Myocyte (in vitro differentiated cells): ENCODE data around the gene PDCL2. TPM values are rescaled to one million over a fixed set of nuclear protein-coding genes. Genes with fewer than 3 reads are reported as not detected.
"Not testable (repeated sequence)": the region's sequence is repeated elsewhere in the genome, so short reads cannot be mapped to it uniquely, and the experiment has no call there.

ENCODE experiments used
- DNase-seq: peaks from one replicate; pipeline ENCODE4 v3.0.0-alpha.2; 2012; ENCODE audit warnings: low read depth
- polyA plus RNA-seq: library from polyadenylated mRNA; unstranded; fragments of >200 nt; gene quantifications from one replicate; pipeline ENCODE4 v1.2.1, GENCODE V29; 2012; ENCODE audit warnings: missing spikeins
- total RNA-seq: library from RNA; depleted of rRNA; stranded (reverse); fragments of >200 nt; gene quantifications from 2 replicates; pipeline ENCODE4 v1.2.3, GENCODE V29; 2014

PDCL2 gene
- not detected in 2 replicates for total RNA-seq
- not detected for polyA plus RNA-seq

GRCh38 chr4:55592014-55592413 lies at the start of gene PDCL2:
Gene PDCL2 (minus strand): TSS chr4:55592245. CDS start chr4:55592109, 136 bp downstream.
- DNase-seq = no peak

GRCh38 chr4:55637272-55637820 lies 45.3 kb upstream of the PDCL2 start:
- DNase-seq = no peak

- no peak for DNase-seq
Observed at GRCh38 chr4:55636656-55636999, 44.6 kb upstream of the PDCL2 start.

- DNase-seq = peak; percentile 34
Observed at GRCh38 chr4:55635741-55636655, 44.0 kb upstream of the PDCL2 start, which contains the start of gene NMU. Gene NMU (minus strand): TSS chr4:55636298. CDS start chr4:55636192, 106 bp downstream.

- no peak for DNase-seq
Observed at GRCh38 chr4:55635282-55635681, 43.2 kb upstream of the PDCL2 start.

GRCh38 chr4:55634417-55635128 lies 42.5 kb upstream of the PDCL2 start:
- no peak for DNase-seq

- no peak for DNase-seq
Observed at GRCh38 chr4:55633903-55634302, 41.9 kb upstream of the PDCL2 start.

DNA sequence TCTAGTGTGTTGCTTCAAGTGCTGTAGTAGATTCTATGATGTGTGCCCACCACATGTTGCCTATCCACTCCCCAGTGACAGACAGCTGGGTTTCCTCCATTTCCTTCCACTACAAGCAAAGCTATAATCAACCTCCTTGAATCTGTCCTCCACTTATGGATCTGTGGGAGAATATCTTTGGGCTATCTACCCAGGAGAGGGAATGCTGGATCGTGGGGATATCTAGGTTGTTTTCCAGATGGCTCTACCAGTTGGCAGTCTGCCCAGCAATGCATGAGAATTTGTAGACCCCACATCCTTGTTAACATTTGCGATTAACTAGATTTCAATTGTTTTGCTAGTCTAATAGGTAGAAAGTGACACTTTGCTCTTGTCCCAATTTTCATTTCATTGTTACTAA lies 33.8 kb upstream of the PDCL2 start:
- DNase-seq = no peak

DNA sequence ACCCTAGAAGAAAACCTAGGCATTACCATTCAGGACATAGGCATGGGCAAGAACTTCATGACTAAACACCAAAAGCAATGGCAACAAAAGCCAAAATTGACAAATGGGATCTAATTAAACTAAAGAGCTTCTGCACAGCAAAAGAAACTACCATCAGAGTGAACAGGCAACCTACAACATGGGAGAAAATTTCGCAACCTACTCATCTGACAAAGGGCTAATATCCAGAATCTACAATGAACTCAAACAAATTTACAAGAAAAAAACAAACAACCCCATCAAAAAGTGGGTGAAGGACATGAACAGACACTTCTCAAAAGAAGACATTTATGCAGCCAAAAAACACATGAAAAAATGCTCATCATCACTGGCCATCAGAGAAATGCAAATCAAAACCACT lies 32.0 kb upstream of the PDCL2 start:
- not testable (repeated sequence) for DNase-seq

DNA sequence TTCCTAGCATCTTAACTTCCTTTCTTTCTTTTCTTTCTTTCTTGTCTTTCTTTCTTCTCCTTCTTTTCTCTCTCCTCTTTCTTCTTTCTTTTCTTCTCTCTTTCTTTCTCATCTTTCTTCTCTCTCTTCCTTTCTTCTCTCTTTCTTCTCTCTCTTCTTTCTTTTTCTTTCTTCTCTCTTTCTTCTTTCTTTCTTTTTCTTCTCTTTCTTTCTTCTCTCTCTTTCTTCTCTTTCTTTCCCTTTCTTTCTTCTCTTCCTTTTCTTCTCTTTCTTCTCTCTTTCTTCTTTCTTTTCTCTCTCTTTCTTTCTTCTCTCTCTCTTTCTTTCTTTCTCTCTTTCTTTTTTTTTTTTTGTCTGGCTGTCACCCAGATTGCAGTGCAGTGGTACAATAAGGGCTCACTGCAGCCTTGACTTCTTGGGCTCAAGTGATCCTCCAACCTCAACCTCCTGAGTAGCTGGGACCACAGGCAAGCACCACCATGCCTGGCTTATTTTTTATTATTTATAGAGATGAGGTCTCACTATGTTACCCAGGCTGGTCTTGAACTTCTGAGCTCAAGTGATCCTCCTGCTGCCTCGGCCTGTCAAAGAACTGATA lies 26.6 kb upstream of the PDCL2 start:
- no peak for DNase-seq

- no peak for DNase-seq
Observed at GRCh38 chr4:55617587-55618197, 25.6 kb upstream of the PDCL2 start.

DNA sequence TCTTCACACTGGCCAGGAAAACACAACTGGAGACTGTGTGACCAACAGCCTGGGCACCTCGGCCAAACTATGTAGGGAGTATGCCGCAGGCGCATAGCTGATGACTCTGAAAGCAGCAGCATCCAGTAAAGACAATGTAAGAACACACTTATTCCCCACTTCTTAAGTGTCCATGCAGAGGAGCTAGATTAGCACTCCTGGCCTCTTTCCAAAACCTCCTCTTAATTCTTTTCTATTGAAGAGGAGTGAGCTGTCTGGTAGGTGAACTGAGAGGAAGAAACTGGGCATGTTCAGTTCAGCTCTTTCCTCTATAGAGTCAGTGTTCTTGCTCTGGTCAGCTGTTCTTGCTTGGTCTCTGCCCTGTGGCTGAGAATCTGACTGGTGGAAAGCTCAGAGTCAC lies 23.0 kb upstream of the PDCL2 start:
- DNase-seq = peak; percentile 56

DNA sequence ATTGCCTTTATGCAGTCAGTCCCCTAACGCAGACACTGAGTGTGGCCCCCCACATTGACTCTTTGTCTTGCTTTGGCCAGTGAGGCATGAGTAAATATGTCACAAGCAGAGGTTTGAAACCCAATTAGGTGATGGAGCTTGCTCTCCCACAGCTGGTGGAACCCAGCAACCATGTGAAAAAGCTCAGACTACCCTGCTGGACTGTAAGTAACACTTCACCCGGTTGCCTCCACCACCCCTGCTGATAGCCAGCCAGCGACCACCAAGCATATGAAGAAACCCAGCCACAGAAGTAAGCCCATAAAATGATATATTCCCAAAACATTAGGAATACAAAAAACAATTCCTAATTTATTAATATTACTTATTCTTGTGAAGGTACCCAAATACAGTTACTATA lies 21.6 kb upstream of the PDCL2 start:
- no peak for DNase-seq

- no peak for DNase-seq
Observed at GRCh38 chr4:55612341-55612740, 20.3 kb upstream of the PDCL2 start.

DNA sequence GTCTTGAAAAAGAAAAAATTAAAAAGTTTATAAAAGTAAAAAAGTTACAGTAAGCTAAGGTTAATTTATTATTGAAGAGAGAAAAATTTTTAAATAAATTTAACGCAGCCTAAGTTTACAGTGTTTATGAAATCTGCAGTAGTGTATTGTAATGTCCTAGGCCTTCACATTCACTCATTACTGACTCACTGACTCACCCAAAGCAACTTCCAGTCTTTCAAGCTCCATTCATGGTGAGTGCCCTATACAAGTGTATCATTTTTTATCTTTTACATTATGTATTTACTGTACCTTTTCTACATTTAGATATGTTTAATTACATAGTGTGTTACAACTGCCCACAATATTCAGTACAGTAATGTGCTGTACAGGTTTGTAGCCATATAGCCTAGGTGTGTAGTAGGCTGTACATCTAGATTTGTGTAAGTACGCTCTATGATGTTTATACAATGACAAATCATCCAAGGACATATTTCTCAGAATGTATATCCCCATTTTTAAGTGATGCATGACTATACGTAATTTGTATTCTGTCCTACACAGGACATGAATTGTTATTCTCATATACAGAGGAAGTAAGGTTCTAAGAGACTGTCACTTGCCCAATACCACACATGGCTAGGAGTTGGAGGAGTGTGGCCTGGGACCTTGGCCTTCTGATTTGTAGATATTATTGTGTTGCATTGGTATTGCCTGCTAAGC lies 19.5 kb upstream of the PDCL2 start:
- DNase-seq = no peak

DNA sequence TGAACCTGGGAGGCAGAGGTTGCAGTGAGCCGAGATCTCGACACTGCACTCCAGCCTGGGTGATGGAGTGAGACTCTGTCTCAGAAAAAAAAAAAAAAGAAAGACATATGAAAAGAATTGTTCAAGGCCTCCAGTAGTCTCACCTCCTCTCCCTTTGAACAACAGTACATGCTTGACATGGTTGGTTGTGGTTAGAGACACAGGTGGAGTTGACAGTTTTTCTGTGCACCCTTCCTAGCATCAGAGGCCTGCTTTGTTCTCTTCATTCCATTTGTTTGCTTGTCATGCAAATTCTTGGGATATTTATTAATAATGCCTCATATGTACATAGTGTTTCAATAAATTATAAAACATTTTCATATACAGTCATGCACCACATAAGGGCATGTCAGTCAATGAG lies 18.3 kb upstream of the PDCL2 start:
- DNase-seq = peak; percentile 32

DNA sequence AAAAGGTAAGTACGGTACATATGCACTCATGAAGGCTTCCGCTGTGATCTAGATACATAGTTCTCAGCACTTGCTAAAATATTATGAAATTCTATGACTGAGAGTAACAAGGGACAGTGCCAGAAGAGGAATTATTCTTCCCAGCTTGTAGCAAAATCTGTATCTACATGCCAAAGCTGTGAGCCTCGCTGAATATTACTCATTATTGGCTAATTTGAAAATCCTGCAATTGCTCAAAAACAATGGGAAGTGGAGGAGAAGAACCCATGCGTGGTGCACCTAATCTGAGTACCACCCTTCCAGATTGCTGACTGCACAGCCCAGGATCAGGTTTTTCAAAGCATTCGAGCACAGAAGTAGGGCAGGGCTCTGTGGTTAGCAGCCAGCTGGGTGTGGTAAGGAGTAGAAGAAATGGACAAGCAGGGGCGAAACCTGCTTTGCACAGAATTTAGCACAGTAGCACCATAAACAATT lies 17.4 kb upstream of the PDCL2 start:
- peak; percentile 63 for DNase-seq

GRCh38 chr4:55608591-55608990 lies 16.5 kb upstream of the PDCL2 start:
- peak; percentile 14 for DNase-seq

DNA sequence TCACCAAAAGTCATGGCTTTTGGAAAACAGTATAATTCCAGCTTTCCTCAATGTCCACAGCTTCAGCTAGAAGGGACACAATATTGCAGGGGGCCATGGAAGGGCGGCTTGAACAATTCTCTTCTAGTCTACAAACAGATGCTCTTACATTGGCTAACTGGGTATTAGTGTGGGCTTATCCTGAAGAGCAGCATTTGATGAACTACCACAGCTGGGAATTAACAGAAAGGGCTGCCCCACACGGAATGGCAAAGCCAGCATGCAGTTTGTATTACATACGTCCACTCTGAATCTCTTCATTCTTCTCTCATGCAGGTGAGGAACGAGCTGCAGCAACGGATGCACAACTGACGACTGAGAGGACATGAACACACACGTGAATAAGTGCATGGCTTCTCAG lies 13.0 kb upstream of the PDCL2 start:
- peak; percentile 64 for DNase-seq

- DNase-seq = no peak
Observed at GRCh38 chr4:55600640-55601039, 8.6 kb upstream of the PDCL2 start.
